ENCODE results near the gene NTRK2. TPM values are rescaled to one million over a fixed set of nuclear protein-coding genes. Genes with fewer than 3 reads are reported as not detected.

NTRK2 gene
- total RNA-seq, 1 experiment from 2014 or later, result 0.06 TPM

- no peak for DNase-seq (ENCODE audit: low spot score)
- BruUV-seq (replicated peaks), result no TSS peak
- intact Hi-C loops (cut with micrococcal nuclease; ENCODE audit: unreplicated experiment), result loop anchor here (5.0 kb wide), 1 partner anchor 249 kb away; no protein-coding TSS in a partner anchor
These were observed 34.3 kb downstream of the NTRK2 start for GRCh38 chr9:84703793-84704192.

GRCh38 chr9:84705128-84705527, 35.6 kb downstream of the NTRK2 start:
- BruUV-seq (replicated peaks), result no TSS peak
- Histone ChIP-seq H3K4me1 (ENCODE audit: insufficient read depth, low read length, poor library complexity, severe bottlenecking) (no peaks in the 10 kb centered on the region), H3K36me3 (ENCODE audit: insufficient read depth, low read length, poor library complexity, severe bottlenecking) (no peaks in the 10 kb centered on the region), H3K9me3 (ENCODE audit: low read depth, low read length, poor library complexity, severe bottlenecking) (no peaks in the 10 kb centered on the region), H3K27me3 (replicated peaks; ENCODE audit: insufficient read depth, low read depth, low read length, poor library complexity) (peaks cover 5% of the 10 kb centered on the region), H3K27ac (ENCODE audit: low read depth, low read length, poor library complexity, severe bottlenecking) (no peak overlapping the region), H3K4me3 (ENCODE audit: low read depth, low read length, poor library complexity, severe bottlenecking) (no peak overlapping the region)
- ChIA-PET POLR2A (ENCODE audit: low non-redundant PET) (no interaction called here), CTCF (no interaction called here)
- DNase-seq (ENCODE audit: low spot score), result no peak
- intact Hi-C loops (cut with micrococcal nuclease; ENCODE audit: unreplicated experiment), result no loop called here
- no peak for TF ChIP-seq EZH2 (IDR thresholded peaks at IDR 0.05; ENCODE audit: borderline replicate concordance, low read depth, low read length, poor library complexity, severe bottlenecking)
- no peak for TF ChIP-seq CTCF (conservative IDR thresholded peaks at IDR 0.05; ENCODE audit: low read depth, low read length)

More at GRCh38 chr9:84703793-84704192, 34.3 kb downstream of the NTRK2 start:
- H3K4me3 ChIP-seq (ENCODE audit: low read depth, low read length, poor library complexity, severe bottlenecking), result no peak overlapping the region
- H3K36me3 ChIP-seq (ENCODE audit: insufficient read depth, low read length, poor library complexity, severe bottlenecking), result no peaks in the 10 kb centered on the region
- TF ChIP-seq CTCF (conservative IDR thresholded peaks at IDR 0.05; ENCODE audit: low read depth, low read length) (no peak), EZH2 (IDR thresholded peaks at IDR 0.05; ENCODE audit: borderline replicate concordance, low read depth, low read length, poor library complexity, severe bottlenecking) (no peak)
- peaks cover 5% of the 10 kb centered on the region for H3K27me3 ChIP-seq (replicated peaks; ENCODE audit: insufficient read depth, low read depth, low read length, poor library complexity)
- no peak overlapping the region for H3K27ac ChIP-seq (ENCODE audit: low read depth, low read length, poor library complexity, severe bottlenecking)
- H3K9me3 ChIP-seq (ENCODE audit: low read depth, low read length, poor library complexity, severe bottlenecking), result no peaks in the 10 kb centered on the region
- H3K4me1 ChIP-seq (ENCODE audit: insufficient read depth, low read length, poor library complexity, severe bottlenecking), result no peaks in the 10 kb centered on the region
- CTCF ChIA-PET, result no interaction called here
- POLR2A ChIA-PET (ENCODE audit: low non-redundant PET), result no interaction called here

- Histone ChIP-seq H3K9me3 (ENCODE audit: low read depth, low read length, poor library complexity, severe bottlenecking) (no peaks in the 10 kb centered on the region), H3K27ac (ENCODE audit: low read depth, low read length, poor library complexity, severe bottlenecking) (no peak overlapping the region), H3K4me3 (ENCODE audit: low read depth, low read length, poor library complexity, severe bottlenecking) (no peak overlapping the region), H3K36me3 (ENCODE audit: insufficient read depth, low read length, poor library complexity, severe bottlenecking) (no peaks in the 10 kb centered on the region), H3K4me1 (ENCODE audit: insufficient read depth, low read length, poor library complexity, severe bottlenecking) (no peaks in the 10 kb centered on the region), H3K27me3 (replicated peaks; ENCODE audit: insufficient read depth, low read depth, low read length, poor library complexity) (no peaks in the 10 kb centered on the region)
- intact Hi-C loops (cut with micrococcal nuclease; ENCODE audit: unreplicated experiment), result no loop called here
- no peak for DNase-seq (ENCODE audit: low spot score)
- TF ChIP-seq EZH2 (IDR thresholded peaks at IDR 0.05; ENCODE audit: borderline replicate concordance, low read depth, low read length, poor library complexity, severe bottlenecking), result no peak
- no peak for TF ChIP-seq CTCF (conservative IDR thresholded peaks at IDR 0.05; ENCODE audit: low read depth, low read length)
- ChIA-PET CTCF (no interaction called here), POLR2A (ENCODE audit: low non-redundant PET) (no interaction called here)
- no TSS peak for BruUV-seq (replicated peaks)
These were observed 38.9 kb downstream of the NTRK2 start for GRCh38 chr9:84708400-84708799.

All from A673 (cell line).